GM12875 (cell line): ENCODE data around the gene AR.

ENCODE experiments used
- H3K4me3 ChIP-seq: one replicate; pipeline ENCODE4 v1.5.1; 2011; ENCODE audit warnings: low read depth, low read length, control low read depth
- TF ChIP-seq, protein P1 (sequence below): IDR thresholded peaks from 2 replicates; pipeline ENCODE4 v1.5.1; 2011; ENCODE audit warnings: low read depth, mild to moderate bottlenecking, control low read depth, inconsistent platforms, low read length, moderate library complexity, borderline replicate concordance; ENCODE audit not compliant: insufficient read depth

AR gene

DNA sequence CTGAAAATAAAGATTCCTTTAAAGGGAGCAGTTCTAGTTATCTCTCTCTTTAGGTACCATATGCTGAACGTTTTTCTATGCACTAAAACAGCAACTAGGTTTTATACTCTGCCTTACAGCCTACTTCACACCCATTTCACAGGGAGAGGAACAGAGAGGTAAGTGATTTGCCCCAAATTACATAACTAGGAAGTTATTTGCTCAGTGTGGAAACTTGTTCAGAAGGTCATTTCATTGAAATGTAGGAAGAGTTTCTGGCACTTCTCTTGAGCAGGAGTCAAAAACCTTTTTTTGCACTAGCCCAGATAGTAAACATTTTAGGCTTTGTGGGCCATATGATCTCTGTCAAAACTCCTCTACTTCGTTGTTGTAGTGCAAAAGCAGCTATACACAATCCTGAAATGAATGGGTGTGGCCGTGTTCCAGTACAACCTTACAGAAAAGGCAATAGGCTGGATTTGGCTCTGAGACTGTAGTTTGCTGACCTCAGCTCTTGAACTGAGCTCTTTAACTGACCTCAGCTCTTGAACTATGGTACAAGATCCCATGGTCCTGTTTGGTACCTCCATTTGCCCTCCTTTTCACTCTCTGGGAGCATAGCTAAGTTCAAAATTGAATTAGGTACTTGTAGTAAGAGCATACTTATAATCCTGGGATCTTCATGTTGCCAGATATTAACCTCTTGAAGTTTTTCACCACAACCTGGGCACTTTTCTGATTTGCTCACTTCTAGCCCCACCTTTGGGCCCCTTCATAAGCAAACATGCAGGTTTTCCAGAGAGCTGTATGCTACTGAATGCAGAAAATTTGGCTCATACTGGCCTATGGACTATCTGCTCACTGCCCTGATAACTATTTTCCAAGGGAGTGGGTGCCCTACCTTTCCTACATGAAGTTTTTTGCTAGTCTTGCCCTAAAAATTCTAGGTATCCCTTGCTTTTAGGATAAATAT is 53.3 kb downstream of the AR start:
- H3K4me3 ChIP-seq: no peak overlapping the region
- TF ChIP-seq, protein P1, sequence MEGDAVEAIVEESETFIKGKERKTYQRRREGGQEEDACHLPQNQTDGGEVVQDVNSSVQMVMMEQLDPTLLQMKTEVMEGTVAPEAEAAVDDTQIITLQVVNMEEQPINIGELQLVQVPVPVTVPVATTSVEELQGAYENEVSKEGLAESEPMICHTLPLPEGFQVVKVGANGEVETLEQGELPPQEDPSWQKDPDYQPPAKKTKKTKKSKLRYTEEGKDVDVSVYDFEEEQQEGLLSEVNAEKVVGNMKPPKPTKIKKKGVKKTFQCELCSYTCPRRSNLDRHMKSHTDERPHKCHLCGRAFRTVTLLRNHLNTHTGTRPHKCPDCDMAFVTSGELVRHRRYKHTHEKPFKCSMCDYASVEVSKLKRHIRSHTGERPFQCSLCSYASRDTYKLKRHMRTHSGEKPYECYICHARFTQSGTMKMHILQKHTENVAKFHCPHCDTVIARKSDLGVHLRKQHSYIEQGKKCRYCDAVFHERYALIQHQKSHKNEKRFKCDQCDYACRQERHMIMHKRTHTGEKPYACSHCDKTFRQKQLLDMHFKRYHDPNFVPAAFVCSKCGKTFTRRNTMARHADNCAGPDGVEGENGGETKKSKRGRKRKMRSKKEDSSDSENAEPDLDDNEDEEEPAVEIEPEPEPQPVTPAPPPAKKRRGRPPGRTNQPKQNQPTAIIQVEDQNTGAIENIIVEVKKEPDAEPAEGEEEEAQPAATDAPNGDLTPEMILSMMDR: no peak

DNA sequence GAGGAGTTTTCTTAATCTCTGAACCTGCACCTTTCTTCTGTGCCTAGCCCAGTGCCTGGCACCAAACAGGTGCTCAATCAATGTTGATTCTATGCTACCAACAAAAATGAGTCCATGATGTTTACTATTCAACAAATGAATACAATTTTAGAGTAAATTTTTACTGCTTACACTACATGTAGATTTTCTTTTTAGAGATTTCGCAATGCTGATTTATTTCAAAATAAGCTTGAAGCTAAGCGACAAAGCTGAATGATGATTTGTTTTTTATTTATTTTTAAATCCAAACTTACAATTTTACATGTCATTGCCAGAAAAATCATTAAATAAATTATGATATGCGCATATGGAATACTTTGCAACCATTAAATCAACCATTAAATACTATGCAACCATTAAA is 55.7 kb downstream of the AR start:
- TF ChIP-seq, protein P1: no peak
- no peak overlapping the region for H3K4me3 ChIP-seq

DNA sequence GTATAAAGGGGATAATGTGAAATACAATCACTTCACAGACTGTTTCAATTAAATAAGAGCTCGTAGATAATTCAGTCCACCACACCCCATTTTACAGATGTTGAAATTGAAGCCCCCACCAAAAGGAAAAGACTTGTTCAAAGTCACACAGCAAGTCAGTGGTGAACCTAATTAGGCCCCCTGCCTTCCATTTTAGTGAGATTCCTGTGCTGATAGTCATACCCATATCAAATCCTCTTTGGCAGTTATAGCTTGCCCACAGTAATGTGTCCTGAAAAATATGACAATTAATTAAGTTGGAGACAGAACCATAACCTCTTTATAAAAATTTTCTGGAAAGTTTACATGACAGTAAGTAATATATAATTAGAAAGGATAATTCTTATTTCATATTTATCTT is 58.0 kb downstream of the AR start:
- TF ChIP-seq, protein P1: no peak
- no peak overlapping the region for H3K4me3 ChIP-seq

DNA sequence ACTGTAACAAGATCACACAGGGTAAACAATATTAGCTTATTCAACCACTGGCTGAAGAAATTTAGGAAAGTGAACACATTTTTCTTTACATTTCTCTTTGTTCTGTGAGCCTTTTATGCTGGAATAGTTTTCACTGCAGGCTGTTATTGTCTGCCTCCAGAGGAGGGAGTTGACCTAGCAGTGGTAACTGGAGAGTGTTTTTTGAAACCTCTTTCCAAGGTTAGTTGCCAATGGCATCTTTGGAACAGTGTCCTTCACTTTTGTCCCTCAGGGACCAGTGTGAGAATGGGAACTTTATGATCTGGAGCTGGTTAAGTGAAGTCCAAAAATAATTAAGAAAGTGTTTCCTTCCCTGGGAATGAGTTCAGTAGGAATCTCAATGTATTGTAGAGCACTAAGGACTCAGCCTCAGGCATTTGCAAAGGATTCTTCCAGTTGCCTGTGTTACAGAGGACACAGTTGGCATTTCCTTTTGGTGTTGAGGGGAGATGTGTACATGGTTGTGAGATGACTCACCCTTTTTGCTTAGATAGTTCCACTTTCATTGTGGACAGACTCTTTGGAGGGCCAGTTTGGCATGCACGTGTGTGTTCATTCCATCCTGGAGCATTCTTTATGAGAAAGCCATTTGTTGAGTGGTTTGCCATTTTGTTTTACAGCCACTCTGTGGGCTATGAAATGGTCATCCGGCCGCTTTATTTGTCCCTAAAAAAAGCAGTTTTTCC is 61.3 kb downstream of the AR start:
- TF ChIP-seq, protein P1: no peak
- no peak overlapping the region for H3K4me3 ChIP-seq

DNA sequence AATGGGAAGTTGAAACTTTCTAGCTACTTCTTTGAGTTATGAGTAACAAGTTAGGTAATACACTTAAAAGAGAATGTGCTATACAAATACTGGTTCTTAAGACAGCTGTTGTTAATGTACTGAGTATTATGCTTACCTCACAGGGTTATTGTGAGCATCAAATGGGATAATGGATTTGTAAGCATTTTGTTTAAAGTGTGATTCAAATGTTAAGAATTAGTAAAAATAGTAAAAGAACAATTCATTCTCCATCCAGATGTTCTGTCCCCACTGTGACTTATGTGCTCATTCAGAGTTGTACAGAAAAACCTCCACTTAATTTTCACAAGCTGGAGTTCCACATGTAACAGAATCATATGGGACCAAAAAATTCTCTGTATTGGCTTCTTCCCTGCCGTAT is 63.6 kb downstream of the AR start:
- H3K4me3 ChIP-seq: no peak overlapping the region
- TF ChIP-seq, protein P1: no peak

DNA sequence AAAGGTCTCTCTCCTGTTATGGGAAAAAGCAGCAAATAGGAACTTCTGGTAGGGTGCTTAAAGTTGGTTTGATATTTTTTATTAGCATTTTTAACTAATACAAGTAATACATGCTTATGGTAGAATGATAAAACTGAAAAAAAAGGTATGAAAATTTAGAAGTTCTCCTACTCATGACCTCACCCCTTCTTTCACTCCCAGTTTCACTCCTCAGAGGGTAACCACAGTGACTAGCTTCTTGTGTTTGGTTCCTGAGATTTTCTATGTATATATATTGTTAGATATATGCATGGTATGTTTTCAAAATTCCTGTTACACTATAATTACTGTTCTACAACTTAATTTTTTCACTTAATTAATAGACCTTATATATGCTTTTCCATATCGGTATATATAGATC is 66.5 kb downstream of the AR start:
- no peak overlapping the region for H3K4me3 ChIP-seq
- TF ChIP-seq, protein P1: no peak
